GM12874 (cell line): Measurements from ENCODE around the gene ARHGEF4.

Experiments
- CTCF ChIP-seq: IDR thresholded peaks from 2 replicates; pipeline ENCODE4 v1.5.1; 2011; ENCODE audit warnings: low read depth, mild to moderate bottlenecking, control low read depth, low read length, moderate library complexity; ENCODE audit not compliant: insufficient read depth

ARHGEF4 gene

GRCh38 chr2:130836501-130837174 lies at the start of gene ARHGEF4:
TSS of gene ARHGEF4 (plus strand) at chr2:130836914. CDS start at chr2:130836954, 40 bp downstream.
- no peak for TF ChIP-seq CTCF

- TF ChIP-seq CTCF = no peak
These were observed 48.9 kb upstream of the ARHGEF4 start for GRCh38 chr2:130787841-130788240.

- TF ChIP-seq CTCF = no peak
These were observed 46.4 kb upstream of the ARHGEF4 start for GRCh38 chr2:130790312-130790711.

GRCh38 chr2:130790804-130791616 lies 45.7 kb upstream of the ARHGEF4 start:
- TF ChIP-seq CTCF = no peak

- TF ChIP-seq CTCF = no peak
These were observed 45.1 kb upstream of the ARHGEF4 start for GRCh38 chr2:130791617-130791939.

- no peak for TF ChIP-seq CTCF
These were observed 41.3 kb upstream of the ARHGEF4 start for GRCh38 chr2:130795431-130795830.

GRCh38 chr2:130796290-130796689 lies 40.4 kb upstream of the ARHGEF4 start:
- no peak for TF ChIP-seq CTCF
